Stimulated activated memory B cell treated with anti-CD40 and anti-IgM and Interleukin-4, amounts not matched to agents 10 μg/mL and 1 μg/mL and 100 μg/mL, for 72 hours (primary cell): ENCODE results near the gene PXMP4.
"Not testable (repeated sequence)": the region's sequence is repeated elsewhere in the genome, so short reads cannot be mapped to it uniquely, and the experiment has no call there.

ENCODE experiments used
- ATAC-seq: fragments of 150-1000 bp; cut with Tn5 transposase; 2 replicates; pipeline ENCODE4 v1.10.0; 2021
- H3K27ac Mint-ChIP-seq: one replicate; pipeline ENCODE4 v1.8.0; 2022; ENCODE audit warnings: mild to moderate bottlenecking, mixed read lengths
- H3K27me3 Mint-ChIP-seq: one replicate; pipeline ENCODE4 v1.8.0; 2022; ENCODE audit warnings: mixed read lengths
- H3K36me3 Mint-ChIP-seq: one replicate; pipeline ENCODE4 v1.8.0; 2022; ENCODE audit warnings: mixed read lengths
- H3K4me1 Mint-ChIP-seq: one replicate; pipeline ENCODE4 v1.8.0; 2022; ENCODE audit warnings: mixed read lengths
- H3K4me3 Mint-ChIP-seq: one replicate; pipeline ENCODE4 v1.8.0; 2022; ENCODE audit warnings: mild to moderate bottlenecking, moderate library complexity, mixed read lengths
- H3K9me3 Mint-ChIP-seq: one replicate; pipeline ENCODE4 v1.8.0; 2022; ENCODE audit warnings: mixed read lengths

The PXMP4 gene

DNA sequence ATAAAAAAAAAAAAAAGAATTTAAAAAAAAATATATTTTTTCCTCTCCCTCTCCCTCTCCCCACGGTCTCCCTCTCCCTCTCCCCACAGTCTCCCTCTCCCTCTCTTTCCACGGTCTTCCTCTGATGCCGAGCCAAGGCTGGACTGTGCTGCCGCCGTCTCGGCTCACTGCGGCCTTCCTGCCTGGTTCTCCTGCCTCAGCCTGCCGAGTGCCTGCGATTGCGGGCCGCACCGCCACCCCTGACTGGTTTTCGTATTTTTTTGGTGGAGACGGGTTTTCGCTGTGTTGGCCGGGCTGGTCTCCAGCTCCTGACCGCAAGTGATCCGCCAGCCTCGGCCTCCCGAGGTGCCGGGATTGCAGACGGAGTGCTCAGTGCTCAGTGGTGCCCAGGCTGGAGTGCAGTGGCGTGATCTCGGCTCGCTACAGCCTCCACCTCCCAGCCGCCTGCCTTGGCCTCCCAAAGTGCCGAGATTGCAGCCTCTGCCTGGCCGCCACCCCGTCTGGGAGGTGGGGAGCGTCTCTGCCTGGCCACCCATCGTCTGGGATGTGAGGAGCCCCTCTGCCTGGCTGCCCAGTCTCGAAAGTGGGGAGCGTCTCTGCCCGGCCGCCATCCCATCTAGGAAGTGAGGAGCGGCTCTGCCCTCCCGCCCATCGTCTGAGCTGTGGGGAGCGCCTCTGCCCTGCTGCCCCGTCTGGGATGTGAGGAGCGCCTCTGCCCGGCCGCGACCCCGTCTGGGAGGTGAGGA lies 19.2 kb downstream of the PXMP4 start:
- not testable (repeated sequence) for ATAC-seq, H3K27me3 Mint-ChIP-seq, H3K36me3 Mint-ChIP-seq, H3K4me3 Mint-ChIP-seq, H3K4me1 Mint-ChIP-seq, H3K27ac Mint-ChIP-seq, H3K9me3 Mint-ChIP-seq

DNA sequence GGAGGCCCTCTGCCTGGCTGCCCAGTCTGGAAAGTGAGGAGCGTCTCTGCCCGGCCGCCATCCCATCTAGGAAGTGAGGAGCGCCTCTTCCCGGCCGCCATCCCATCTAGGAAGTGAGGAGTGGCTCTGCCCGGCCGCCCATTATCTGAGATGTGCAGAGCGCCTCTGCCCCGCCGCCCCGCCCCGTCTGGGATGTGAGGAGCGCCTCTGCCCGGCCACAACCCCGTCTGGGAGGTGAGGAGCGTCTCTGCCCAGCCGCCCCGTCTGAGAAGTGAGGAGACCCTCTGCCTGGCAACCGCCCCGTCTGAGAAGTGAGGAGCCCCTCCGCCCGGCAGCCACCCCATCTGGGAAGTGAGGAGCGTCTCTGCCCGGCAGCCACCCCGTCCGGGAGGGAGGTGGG lies 21.1 kb downstream of the PXMP4 start:
- H3K4me3 Mint-ChIP-seq, H3K27ac Mint-ChIP-seq, H3K27me3 Mint-ChIP-seq, H3K36me3 Mint-ChIP-seq, ATAC-seq, H3K9me3 Mint-ChIP-seq, H3K4me1 Mint-ChIP-seq: not testable (repeated sequence)

DNA sequence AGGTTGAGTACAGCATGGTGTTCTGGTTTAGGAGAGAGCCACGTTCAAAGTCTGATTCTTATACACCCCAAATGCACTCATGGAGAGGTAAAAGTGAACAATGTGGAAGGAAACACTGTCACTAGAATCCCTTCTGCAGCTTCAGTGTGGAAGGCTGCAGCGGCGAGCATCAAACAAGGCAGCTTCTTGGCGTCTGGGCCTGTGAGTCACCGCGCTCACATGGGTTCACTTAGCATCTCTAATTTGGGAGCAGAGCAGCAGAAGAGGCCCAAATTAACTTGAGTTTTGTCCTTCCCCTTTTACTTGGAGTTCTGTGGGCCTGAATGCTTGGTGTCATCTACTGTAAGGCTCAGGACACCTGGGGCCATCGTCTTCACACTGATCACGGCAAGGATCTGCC lies 23.0 kb downstream of the PXMP4 start:
- Mint-ChIP-seq H3K27me3 (no peaks in the 10 kb centered on the region), H3K4me3 (no peak overlapping the region), H3K36me3 (peaks cover 5% of the 10 kb centered on the region), H3K9me3 (peaks cover 2% of the 10 kb centered on the region), H3K4me1 (no peaks in the 10 kb centered on the region), H3K27ac (no peak overlapping the region)
- ATAC-seq = no peak

DNA sequence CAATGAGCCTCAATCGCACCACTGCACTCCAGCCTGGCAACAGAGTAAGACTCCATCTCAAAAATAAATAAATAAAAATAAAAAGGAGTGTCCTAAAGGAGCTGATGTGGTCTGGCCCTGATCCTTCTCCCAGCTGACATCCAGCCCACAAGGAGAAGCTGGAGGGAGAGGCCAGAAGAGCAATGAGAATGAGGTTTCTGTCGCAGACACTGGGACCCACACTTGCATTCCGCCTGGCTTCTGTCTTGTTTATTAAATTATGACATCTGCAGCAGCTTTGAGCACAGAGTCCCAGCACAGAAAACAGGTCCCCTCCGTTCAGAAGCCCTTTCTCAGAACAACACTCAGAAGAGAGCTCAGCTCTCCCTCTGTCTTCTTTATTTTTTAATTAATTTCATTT lies 23.7 kb downstream of the PXMP4 start:
- H3K9me3 Mint-ChIP-seq = peaks cover 2% of the 10 kb centered on the region
- no peak overlapping the region for H3K4me3 Mint-ChIP-seq
- no peaks in the 10 kb centered on the region for H3K27me3 Mint-ChIP-seq
- no peak overlapping the region for H3K27ac Mint-ChIP-seq
- no peak for ATAC-seq
- H3K4me1 Mint-ChIP-seq = no peaks in the 10 kb centered on the region
- H3K36me3 Mint-ChIP-seq = peaks cover 5% of the 10 kb centered on the region

DNA sequence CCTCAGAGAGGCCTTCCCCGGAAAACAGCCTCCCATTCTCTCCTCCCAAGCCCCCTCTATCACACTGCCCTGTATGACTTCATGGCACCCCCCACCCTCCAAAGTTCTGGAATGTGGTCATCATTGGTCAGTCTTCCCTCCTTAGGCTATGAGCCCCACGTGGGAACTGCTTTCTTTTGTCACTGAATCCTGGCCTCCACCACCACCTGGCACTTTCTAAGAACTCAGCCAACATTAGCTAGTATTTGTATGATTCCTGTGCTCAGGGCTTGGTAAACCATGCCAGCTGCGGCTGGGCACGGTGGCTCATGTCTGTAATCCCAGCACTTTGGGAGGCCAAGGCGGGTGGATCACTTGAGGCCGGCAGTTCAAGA lies 25.5 kb downstream of the PXMP4 start:
- Mint-ChIP-seq H3K27ac (no peak overlapping the region), H3K27me3 (no peaks in the 10 kb centered on the region), H3K36me3 (peaks cover 5% of the 10 kb centered on the region), H3K4me3 (no peak overlapping the region), H3K9me3 (peaks cover 2% of the 10 kb centered on the region), H3K4me1 (no peaks in the 10 kb centered on the region)
- no peak for ATAC-seq

DNA sequence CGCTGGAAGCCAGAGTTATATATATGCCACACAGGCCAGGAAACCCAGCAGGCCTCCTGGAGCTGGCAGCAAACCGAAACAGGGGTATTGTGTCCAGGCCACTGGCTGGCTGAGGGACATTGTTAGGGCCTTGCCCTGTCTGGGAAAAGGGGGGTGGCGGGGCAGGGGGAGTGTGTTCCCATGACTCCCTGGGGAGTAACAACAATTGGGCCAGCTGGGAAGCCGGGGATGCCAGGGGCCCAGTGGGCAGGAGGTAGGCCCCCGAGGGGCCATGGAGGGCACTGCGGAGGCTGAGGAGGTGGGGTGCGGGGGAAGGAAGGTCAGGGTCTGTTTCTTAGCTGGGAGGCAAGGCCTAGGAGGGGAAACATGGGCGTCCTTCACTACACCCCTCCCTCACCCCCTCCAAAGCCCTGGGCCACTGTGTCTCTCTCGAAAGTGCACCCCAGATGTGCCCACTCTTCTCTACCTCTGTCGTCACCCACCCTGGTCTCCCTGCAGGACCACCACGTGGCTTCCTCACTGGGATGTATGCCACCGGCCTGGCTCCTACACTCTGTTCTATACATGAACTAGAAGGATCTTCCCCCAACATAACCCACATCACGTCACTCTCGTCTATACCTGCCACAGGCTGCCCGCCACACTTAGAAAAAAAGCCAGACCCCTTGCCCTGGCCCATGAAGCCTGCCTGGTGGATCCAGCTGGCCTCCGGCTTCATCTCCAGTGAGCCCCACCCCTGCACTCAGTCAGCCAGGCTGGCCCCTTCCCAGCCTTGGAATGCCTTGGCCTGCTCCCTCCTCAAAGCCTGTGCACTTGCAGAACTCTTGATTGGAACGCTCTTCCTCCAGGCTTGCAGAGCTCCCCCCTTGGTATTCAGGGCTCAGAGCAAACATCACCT lies 26.1 kb downstream of the PXMP4 start:
- ATAC-seq = no peak
- Mint-ChIP-seq H3K36me3 (peaks cover 5% of the 10 kb centered on the region), H3K27me3 (no peaks in the 10 kb centered on the region), H3K4me1 (peaks cover under 1% of the 10 kb centered on the region), H3K9me3 (peaks cover 2% of the 10 kb centered on the region), H3K27ac (no peak overlapping the region), H3K4me3 (no peak overlapping the region)

DNA sequence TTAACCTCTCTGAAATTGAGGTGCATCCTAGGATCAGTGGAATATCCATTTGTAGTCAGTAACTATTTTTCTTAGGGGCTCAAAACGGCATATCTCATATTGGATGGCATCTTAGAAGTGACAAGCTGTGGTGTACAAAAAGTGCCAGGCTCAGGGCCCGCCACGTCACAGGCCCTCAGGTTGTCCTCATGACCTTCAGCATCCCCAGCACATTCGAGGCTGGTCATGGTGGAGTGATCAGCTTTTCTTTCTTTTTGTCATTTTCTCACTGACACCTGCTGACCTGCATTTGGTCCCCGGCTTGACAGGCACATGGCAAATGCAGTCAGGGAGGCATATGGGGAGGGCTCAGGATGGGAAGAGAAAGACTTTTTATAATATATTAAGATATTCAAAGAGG lies 26.8 kb downstream of the PXMP4 start:
- Mint-ChIP-seq H3K9me3 (peaks cover under 1% of the 10 kb centered on the region), H3K27ac (no peak overlapping the region), H3K36me3 (peaks cover 1% of the 10 kb centered on the region), H3K4me1 (peaks cover 7% of the 10 kb centered on the region), H3K27me3 (no peaks in the 10 kb centered on the region), H3K4me3 (no peak overlapping the region)
- no peak for ATAC-seq

DNA sequence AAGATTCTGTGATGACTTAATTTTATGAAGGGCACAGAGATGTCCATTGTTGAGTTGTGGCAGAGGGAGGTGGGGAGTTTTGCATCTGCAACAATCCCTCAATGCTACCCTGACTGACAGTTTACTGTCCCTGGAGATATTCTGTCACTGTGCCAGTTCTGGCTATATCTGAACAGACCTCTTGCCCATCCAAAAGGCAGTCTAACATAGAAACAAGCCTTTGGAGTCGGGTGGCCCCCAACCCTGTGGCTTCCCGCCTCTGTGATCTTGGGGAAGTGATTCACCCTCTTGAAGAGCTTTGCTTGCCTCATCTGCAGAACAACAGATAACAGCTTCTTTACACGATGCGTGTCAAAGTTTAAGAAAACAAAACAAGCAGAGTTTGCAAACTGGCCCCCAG lies 30.1 kb downstream of the PXMP4 start:
- Mint-ChIP-seq H3K36me3 (no peaks in the 10 kb centered on the region), H3K4me3 (no peak overlapping the region), H3K4me1 (peaks cover 27% of the 10 kb centered on the region), H3K9me3 (no peaks in the 10 kb centered on the region), H3K27ac (no peak overlapping the region), H3K27me3 (no peaks in the 10 kb centered on the region)
- no peak for ATAC-seq

DNA sequence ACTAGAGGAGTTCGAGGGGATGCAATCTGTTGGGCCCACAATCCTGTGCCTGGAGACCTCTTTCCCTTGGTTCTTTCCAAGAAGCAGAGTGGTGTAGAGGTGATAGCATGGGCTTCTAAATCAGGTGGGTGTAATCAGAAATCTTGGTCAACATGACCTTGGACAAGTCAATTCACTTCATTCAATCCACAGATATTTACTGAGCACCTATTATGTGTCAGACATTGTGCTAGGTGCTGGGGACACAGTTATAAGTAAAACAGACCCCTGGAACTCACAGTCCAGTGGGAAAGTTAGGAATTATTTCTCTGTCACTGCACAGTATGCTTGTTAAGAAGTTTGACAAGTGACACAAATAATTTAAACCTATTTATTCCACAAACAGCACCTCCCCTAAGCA lies 30.6 kb downstream of the PXMP4 start:
- Mint-ChIP-seq H3K4me3 (no peak overlapping the region), H3K4me1 (peaks cover 32% of the 10 kb centered on the region), H3K27me3 (no peaks in the 10 kb centered on the region), H3K9me3 (no peaks in the 10 kb centered on the region), H3K27ac (no peak overlapping the region), H3K36me3 (no peaks in the 10 kb centered on the region)
- ATAC-seq = no peak

DNA sequence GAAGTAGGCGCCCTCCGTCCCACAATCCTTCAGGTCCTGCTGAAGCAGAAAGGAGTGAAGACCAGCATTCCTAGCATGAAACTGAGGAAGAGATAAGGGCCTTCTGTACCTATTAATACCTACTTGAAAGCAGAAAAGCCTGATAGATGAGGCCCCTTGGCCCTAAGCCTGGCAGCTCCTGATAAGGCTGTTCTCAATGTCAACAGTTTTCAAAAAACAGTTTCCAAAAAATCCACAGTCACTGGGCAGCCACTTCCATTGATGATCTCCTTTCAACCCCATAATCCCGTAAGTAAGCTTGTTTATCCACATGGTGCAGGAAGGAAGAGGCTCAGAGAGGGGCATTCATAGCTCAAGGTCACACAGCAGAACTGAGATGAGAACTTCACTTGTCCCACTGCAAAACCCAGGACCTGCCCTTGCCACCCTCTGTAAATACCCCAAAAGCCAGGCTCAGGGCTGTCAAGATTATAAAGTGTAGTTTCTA lies 31.1 kb downstream of the PXMP4 start:
- peaks cover 33% of the 10 kb centered on the region for H3K4me1 Mint-ChIP-seq
- H3K27ac Mint-ChIP-seq = no peak overlapping the region

DNA sequence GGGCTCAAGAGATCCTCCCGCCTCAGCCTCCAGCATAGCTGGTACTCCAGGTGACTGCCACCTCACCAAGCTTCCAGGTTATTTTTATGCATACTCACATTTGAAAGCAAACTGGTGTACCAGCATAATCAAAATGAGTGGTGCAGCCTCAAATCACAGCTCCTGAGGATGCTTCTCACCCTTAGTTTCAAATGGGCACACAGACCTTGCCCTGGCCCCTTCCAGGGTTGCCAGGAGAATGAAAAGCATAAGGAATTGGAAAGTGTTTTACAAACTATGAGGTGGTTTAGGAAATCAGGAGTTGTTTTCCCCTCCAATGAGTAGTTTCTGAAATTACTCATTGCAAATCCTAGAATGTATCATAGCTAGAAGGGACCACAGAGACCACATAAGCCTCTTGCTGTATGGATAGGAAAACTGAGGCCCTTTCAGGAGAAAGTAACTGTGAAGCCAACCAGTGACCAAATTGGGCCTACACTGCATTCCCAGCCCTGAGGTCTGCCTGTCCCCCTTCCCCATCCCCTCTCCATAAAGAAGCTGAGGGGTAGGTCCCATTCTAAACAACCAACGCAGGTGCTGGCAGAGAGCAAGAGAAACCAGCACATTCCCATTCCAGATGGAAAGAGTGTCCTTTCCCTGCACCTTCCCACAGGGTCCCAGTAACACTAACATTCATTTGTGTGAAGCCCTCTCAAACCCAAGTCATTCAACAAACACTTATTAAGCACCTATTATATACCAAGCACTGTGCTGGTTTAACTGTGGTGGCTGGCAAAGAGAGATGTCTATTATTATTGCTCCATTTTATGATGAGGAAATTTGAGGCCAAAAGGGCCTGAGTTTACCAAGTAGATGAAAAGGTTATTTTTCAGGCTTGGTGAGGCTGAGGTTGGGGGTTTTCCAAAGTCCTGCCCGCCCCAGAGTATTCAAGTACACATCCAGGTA lies 31.8 kb downstream of the PXMP4 start:
- ATAC-seq = no peak
- Mint-ChIP-seq H3K4me3 (no peak overlapping the region), H3K27ac (no peak overlapping the region), H3K36me3 (no peaks in the 10 kb centered on the region), H3K4me1 (peaks cover 33% of the 10 kb centered on the region), H3K27me3 (no peaks in the 10 kb centered on the region), H3K9me3 (no peaks in the 10 kb centered on the region)

More for the DNA sequence above, 31.1 kb downstream of the PXMP4 start:
- Mint-ChIP-seq H3K36me3 (no peaks in the 10 kb centered on the region), H3K27me3 (no peaks in the 10 kb centered on the region), H3K4me3 (no peak overlapping the region), H3K9me3 (no peaks in the 10 kb centered on the region)
- no peak for ATAC-seq

DNA sequence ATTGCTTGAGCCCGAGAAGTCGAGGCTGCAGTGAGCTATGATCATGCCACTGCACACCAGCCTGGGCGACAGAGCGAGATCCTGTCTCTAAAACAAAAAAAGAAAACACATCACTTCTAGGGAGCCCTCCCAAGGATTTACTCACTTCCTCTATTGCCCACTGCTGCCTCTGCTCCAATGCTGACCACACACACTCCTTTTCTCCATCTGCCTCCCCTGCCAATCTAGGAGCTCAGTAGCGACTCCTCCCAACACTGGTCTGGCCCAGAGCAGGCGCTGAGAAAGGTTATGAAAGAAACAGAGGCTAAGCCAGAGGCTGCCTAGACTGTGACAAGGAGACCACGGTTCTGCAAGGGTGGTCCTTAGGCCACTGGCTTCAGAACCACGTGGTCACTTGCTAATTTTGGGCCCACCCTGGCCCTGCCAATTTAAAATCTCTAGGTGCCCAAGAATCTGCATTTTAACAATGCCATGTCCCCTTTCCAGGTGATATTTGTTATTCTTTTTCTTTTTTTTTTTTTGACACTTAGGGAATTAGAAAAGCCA lies 32.7 kb downstream of the PXMP4 start:
- Mint-ChIP-seq H3K27ac (peak overlapping the region; percentile 67), H3K36me3 (no peaks in the 10 kb centered on the region), H3K9me3 (no peaks in the 10 kb centered on the region), H3K4me3 (peak overlapping the region; percentile 86), H3K27me3 (no peaks in the 10 kb centered on the region), H3K4me1 (peaks cover 33% of the 10 kb centered on the region)
- ATAC-seq = no peak

DNA sequence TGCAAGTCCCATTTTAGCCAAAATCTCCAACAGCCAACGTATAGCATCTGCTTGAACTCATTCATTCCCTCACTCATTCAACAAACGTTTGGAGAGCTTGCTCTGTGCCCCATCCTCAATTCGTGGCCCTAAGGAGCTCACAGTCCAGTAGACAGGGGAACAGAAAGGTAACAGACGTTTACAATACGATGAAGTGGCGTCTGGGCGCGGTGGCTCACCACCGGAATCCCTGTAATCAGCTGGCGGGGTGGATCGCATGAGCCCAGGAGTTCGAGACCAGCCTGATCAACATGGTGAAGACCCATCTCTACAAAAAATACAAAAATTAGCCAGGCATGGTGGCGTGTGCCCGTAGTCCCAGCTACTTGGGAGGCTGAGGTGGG lies 33.1 kb downstream of the PXMP4 start:
- Mint-ChIP-seq H3K4me3 (peak overlapping the region; percentile 86), H3K27me3 (no peaks in the 10 kb centered on the region), H3K36me3 (no peaks in the 10 kb centered on the region), H3K9me3 (no peaks in the 10 kb centered on the region), H3K4me1 (peaks cover 36% of the 10 kb centered on the region), H3K27ac (peak overlapping the region; percentile 67)
- ATAC-seq = no peak

DNA sequence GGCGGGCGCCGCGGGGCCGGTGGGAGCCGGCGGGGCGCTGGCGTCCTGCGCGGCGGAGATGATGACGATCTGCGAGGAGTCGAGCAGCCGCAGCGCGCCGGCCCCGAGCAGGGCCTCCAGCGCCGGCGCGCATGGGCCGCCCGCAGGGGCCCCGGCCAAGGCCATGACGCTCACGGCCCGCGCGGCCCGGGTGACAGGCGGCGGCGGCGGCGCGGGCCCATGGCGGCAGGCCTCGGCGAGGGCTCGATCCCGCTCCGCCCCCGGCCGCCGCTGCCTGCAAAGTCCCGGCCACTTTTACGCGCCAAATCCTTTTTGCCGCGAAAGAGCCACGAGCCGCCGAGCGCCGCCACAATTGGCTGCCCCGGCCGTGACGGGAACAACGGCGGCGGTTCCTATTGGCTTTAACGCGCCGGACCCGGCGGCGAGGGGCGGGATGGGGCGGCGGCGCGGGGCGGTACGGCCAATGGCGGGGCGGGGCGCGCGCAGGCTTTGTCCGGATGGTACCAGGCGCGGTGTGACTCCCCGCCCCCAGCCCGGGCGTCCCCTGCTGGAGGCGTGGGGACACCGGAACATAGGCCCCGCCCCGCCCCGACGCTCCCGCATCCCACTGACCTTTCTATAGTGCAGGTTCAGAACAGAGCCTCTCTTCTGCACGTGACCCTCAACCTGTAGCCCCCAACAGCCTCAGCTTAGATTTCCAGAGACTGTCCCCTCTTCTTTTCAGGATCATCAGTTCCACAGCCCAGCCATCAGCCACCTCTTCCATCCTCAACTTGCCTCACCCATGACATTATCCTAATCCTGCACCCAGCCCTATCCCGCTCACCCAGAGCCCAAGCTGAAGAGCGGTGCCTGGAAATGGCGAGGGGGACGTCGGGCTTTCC lies 33.8 kb downstream of the PXMP4 start, which contains the start of gene E2F1:
Gene E2F1 (minus strand): TSS at position 286 of the 884 bp plus-strand sequence. CDS start 121 bp downstream, at position 165.
- no peaks in the 10 kb centered on the region for H3K27me3 Mint-ChIP-seq
- H3K4me1 Mint-ChIP-seq = peaks cover 39% of the 10 kb centered on the region
- ATAC-seq = peak; percentile 97
- peak within 1 kb of the TSS; percentile 84 for H3K27ac Mint-ChIP-seq
- H3K36me3 Mint-ChIP-seq = no peaks in the 10 kb centered on the region
- peak within 1 kb of the TSS; percentile 86 for H3K4me3 Mint-ChIP-seq
- no peaks in the 10 kb centered on the region for H3K9me3 Mint-ChIP-seq
